ENCODE results near the gene ARF1. TPM values are rescaled to one million over a fixed set of nuclear protein-coding genes. Genes with fewer than 3 reads are reported as not detected.

ARF1 gene
- total RNA-seq, 6 donors from 2014 or later, result 157 to 487 (median 374) TPM

- DNase-seq, result peak in 1 of 2 donors; percentile 25
- ATAC-seq (ENCODE audit: low FRiP score in 2 of 2), result peak; percentile 20 to 43
Observed at GRCh38 chr1:228089519-228090380, 7.2 kb downstream of the ARF1 start.

GRCh38 chr1:228090613-228091081 is 8.1 kb downstream of the ARF1 start:
- TF ChIP-seq POLR2A (IDR thresholded peaks at IDR 0.05) (no peak), POLR2AphosphoS5 (IDR thresholded peaks at IDR 0.05) (no peak), CTCF (IDR thresholded peaks at IDR 0.05) (no peak), EP300 (IDR thresholded peaks at IDR 0.05) (no peak)
- peaks cover 78 to 85% (median 79%) of the 10 kb centered on the region in 4 donors for H3K4me1 ChIP-seq
- H3K27ac ChIP-seq, result peak overlapping the region; percentile 73 to 100 (median 88)
- 22 to 24% methylated on average over 1 to 2 of the region's 2 CpGs for WGBS, 2 donors
- ATAC-seq (ENCODE audit: low FRiP score in 2 of 2) (peak in 1 of 2 donors; percentile 7), DNase-seq (peak in 1 of 2 donors; percentile 23)
- H3K9me3 ChIP-seq, result peaks cover 0 to 9% (median 5%) of the 10 kb centered on the region in 4 donors
- H3K27me3 ChIP-seq, result no peaks in the 10 kb centered on the region
- H3K4me3 ChIP-seq, result no peak overlapping the region
- peaks cover 0 to 13% (median 7%) of the 10 kb centered on the region in 4 donors for H3K36me3 ChIP-seq

More at GRCh38 chr1:228089519-228090380, 7.2 kb downstream of the ARF1 start:
- peaks cover 0 to 7% (median 5%) of the 10 kb centered on the region in 4 donors for H3K9me3 ChIP-seq
- peak overlapping the region in 1 of 4 donors; percentile 23 for H3K4me3 ChIP-seq
- TF ChIP-seq CTCF (IDR thresholded peaks at IDR 0.05), result no peak
- TF ChIP-seq POLR2AphosphoS5 (IDR thresholded peaks at IDR 0.05), result no peak
- TF ChIP-seq EP300 (IDR thresholded peaks at IDR 0.05), result no peak
- peaks cover 84 to 94% (median 86%) of the 10 kb centered on the region in 4 donors for H3K4me1 ChIP-seq
- H3K36me3 ChIP-seq, result peaks cover 0 to 12% (median 7%) of the 10 kb centered on the region in 4 donors
- H3K27ac ChIP-seq, result peak overlapping the region; percentile 73 to 100 (median 88)
- no peaks in the 10 kb centered on the region for H3K27me3 ChIP-seq
- 27 to 43% methylated on average over 3 to 12 of the region's 12 CpGs for WGBS, 2 donors

- DNase-seq, result no peak
- Histone ChIP-seq H3K36me3 (peaks cover 0 to 17% (median 8%) of the 10 kb centered on the region in 4 donors), H3K9me3 (peaks cover 0 to 9% (median 5%) of the 10 kb centered on the region in 4 donors), H3K27ac (no peak overlapping the region), H3K4me3 (no peak overlapping the region), H3K27me3 (no peaks in the 10 kb centered on the region), H3K4me1 (peaks cover 77 to 85% (median 79%) of the 10 kb centered on the region in 4 donors)
- 44 to 60% methylated on average over 4 of the region's 4 CpGs for WGBS, 2 donors
- ATAC-seq (ENCODE audit: low FRiP score in 2 of 2), result no peak
- no peak for TF ChIP-seq EP300 (IDR thresholded peaks at IDR 0.05)
Observed at GRCh38 chr1:228091084-228091483, 8.6 kb downstream of the ARF1 start.

GRCh38 chr1:228092342-228093049 is 10.0 kb downstream of the ARF1 start:
- ATAC-seq (ENCODE audit: low FRiP score in 2 of 2) (no peak), DNase-seq (no peak)
- Histone ChIP-seq H3K27ac (no peak overlapping the region), H3K4me3 (no peak overlapping the region), H3K36me3 (peaks cover 2 to 31% (median 21%) of the 10 kb centered on the region in 4 donors), H3K9me3 (peaks cover 0 to 9% (median 5%) of the 10 kb centered on the region in 4 donors), H3K27me3 (no peaks in the 10 kb centered on the region), H3K4me1 (peaks cover 70 to 85% (median 71%) of the 10 kb centered on the region in 4 donors)
- WGBS, 2 donors, result 84 to 90% methylated on average over 8 to 11 of the region's 11 CpGs
- TF ChIP-seq EP300 (IDR thresholded peaks at IDR 0.05) (no peak), POLR2A (IDR thresholded peaks at IDR 0.05) (no peak), POLR2AphosphoS5 (IDR thresholded peaks at IDR 0.05) (no peak), CTCF (IDR thresholded peaks at IDR 0.05) (no peak)
